ENCODE results near the gene RIC3.

GRCh38 chr11:8178297-8178696 is 9.5 kb upstream of the RIC3 start:
- TF ChIP-seq, protein P1, sequence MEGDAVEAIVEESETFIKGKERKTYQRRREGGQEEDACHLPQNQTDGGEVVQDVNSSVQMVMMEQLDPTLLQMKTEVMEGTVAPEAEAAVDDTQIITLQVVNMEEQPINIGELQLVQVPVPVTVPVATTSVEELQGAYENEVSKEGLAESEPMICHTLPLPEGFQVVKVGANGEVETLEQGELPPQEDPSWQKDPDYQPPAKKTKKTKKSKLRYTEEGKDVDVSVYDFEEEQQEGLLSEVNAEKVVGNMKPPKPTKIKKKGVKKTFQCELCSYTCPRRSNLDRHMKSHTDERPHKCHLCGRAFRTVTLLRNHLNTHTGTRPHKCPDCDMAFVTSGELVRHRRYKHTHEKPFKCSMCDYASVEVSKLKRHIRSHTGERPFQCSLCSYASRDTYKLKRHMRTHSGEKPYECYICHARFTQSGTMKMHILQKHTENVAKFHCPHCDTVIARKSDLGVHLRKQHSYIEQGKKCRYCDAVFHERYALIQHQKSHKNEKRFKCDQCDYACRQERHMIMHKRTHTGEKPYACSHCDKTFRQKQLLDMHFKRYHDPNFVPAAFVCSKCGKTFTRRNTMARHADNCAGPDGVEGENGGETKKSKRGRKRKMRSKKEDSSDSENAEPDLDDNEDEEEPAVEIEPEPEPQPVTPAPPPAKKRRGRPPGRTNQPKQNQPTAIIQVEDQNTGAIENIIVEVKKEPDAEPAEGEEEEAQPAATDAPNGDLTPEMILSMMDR (IDR thresholded peaks at IDR 0.05; ENCODE audit: poor library complexity): no peak
- TF ChIP-seq EZH2phosphoT487 (IDR thresholded peaks at IDR 0.05; ENCODE audit: low read depth, severe bottlenecking, unreplicated experiment): no peak
